GM19099 (cell line): ENCODE measurements around the gene FCER2.

Experiments used
- POLR2A ChIP-seq: IDR thresholded peaks from 3 replicates; pipeline ENCODE4 v1.6.1; 2011; ENCODE audit warnings: low read depth; ENCODE audit not compliant: insufficient read length; ENCODE audit errors: extremely low read depth

FCER2 gene

GRCh38 chr19:7691497-7691896 lies 10.4 kb downstream of the FCER2 start:
- TF ChIP-seq POLR2A = no peak

- no peak for TF ChIP-seq POLR2A
These were observed 11.1 kb downstream of the FCER2 start for GRCh38 chr19:7690779-7691258.

GRCh38 chr19:7689165-7689564 lies 12.8 kb downstream of the FCER2 start:
- TF ChIP-seq POLR2A = no peak

GRCh38 chr19:7687177-7687576 lies 14.8 kb downstream of the FCER2 start:
- no peak for TF ChIP-seq POLR2A

GRCh38 chr19:7685546-7686445 lies 16.1 kb downstream of the FCER2 start:
- TF ChIP-seq POLR2A = no peak

- no peak for TF ChIP-seq POLR2A
These were observed 19.6 kb downstream of the FCER2 start for GRCh38 chr19:7682175-7682855.

GRCh38 chr19:7681340-7682174 lies 20.4 kb downstream of the FCER2 start:
- peak; percentile 25 for TF ChIP-seq POLR2A

- peak; percentile 56 for TF ChIP-seq POLR2A
These were observed 21.2 kb downstream of the FCER2 start, which contains the start of gene TRAPPC5 for GRCh38 chr19:7680606-7681339. TSS of gene TRAPPC5 (plus strand) at chr19:7680833. CDS start at chr19:7682254, 1,421 bp downstream.

- TF ChIP-seq POLR2A = no peak
These were observed 21.9 kb downstream of the FCER2 start for GRCh38 chr19:7679771-7680605.

GRCh38 chr19:7678971-7679751 lies 22.8 kb downstream of the FCER2 start:
- TF ChIP-seq POLR2A = no peak

- TF ChIP-seq POLR2A = no peak
These were observed 24.1 kb downstream of the FCER2 start for GRCh38 chr19:7677669-7678311.

- TF ChIP-seq POLR2A = no peak
These were observed 25.1 kb downstream of the FCER2 start, which contains the start of gene MCEMP1 for GRCh38 chr19:7676854-7677253. TSS of gene MCEMP1 (plus strand) at chr19:7677090. CDS start at chr19:7677121, 31 bp downstream.
